Smooth muscle cell (in vitro differentiated cells): ENCODE data around the gene AUTS2. TPM values are rescaled to one million over a fixed set of nuclear protein-coding genes. Genes with fewer than 3 reads are reported as not detected.

Source experiments
- DNase-seq: peaks from one replicate; lab custom pipeline; 2025; ENCODE audit not compliant: unreplicated experiment; lab: John Stamatoyannopoulos, UW
- H2AFZ ChIP-seq: fragments of 200-600 bp; sonication (generic); 2 replicates; pipeline ENCODE4 v1.6.0; 2016; ENCODE audit warnings: antibody characterized with exemption, low read depth, mild to moderate bottlenecking
- H3F3A ChIP-seq: fragments of 200-600 bp; sonication (generic); 2 replicates; pipeline ENCODE4 v1.6.0; 2017; ENCODE audit warnings: antibody characterized with exemption, low read depth
- H3K27ac ChIP-seq: fragments of 200-600 bp; sonication (generic); 2 replicates; pipeline ENCODE4 v1.5.1; 2016; ENCODE audit warnings: low read depth, mild to moderate bottlenecking
- H3K27me3 ChIP-seq: fragments of 200-600 bp; sonication (generic); 2 replicates; pipeline ENCODE4 v1.6.1; 2016; ENCODE audit warnings: low read depth, mild to moderate bottlenecking
- H3K36me3 ChIP-seq: fragments of 200-600 bp; sonication (generic); 2 replicates; pipeline ENCODE4 v1.5.1; 2016; ENCODE audit warnings: low read depth
- H3K4me1 ChIP-seq: fragments of 200-600 bp; sonication (generic); 2 replicates; pipeline ENCODE4 v1.5.1; 2016; ENCODE audit warnings: low read depth
- H3K4me2 ChIP-seq: fragments of 200-600 bp; sonication (generic); 2 replicates; pipeline ENCODE4 v1.6.0; 2016; ENCODE audit warnings: mild to moderate bottlenecking
- H3K4me3 ChIP-seq: fragments of 200-600 bp; sonication (generic); 2 replicates; pipeline ENCODE4 v1.5.1; 2016; ENCODE audit warnings: mild to moderate bottlenecking
- H3K79me2 ChIP-seq: fragments of 200-600 bp; sonication (generic); 2 replicates; pipeline ENCODE4 v1.6.0; 2016; ENCODE audit warnings: low read depth, mild to moderate bottlenecking
- H3K9ac ChIP-seq: fragments of 200-600 bp; sonication (generic); 2 replicates; pipeline ENCODE4 v1.6.0; 2016; ENCODE audit warnings: low read depth
- H3K9me3 ChIP-seq: fragments of 200-600 bp; sonication (generic); replicated peaks from 2 replicates; pipeline ENCODE4 v1.5.1; 2016; ENCODE audit warnings: low read depth
- H4K20me1 ChIP-seq: fragments of 200-600 bp; sonication (generic); 2 replicates; pipeline ENCODE4 v1.6.0; 2016; ENCODE audit warnings: low read depth
- WGBS: methylation state at CpG from one replicate; pipeline ENCODE4 v1.1.7; 2016; ENCODE audit warnings: low lambda C conversion rate; 5-methylcytosine and 5-hydroxymethylcytosine counted together
- polyA plus RNA-seq: library from polyadenylated mRNA; unstranded; fragments of >200 nt; fragmentation: Nextera tagmentation; extraction: Ambion mirVana; gene quantifications from 2 replicates; pipeline ENCODE4 v1.2.1, GENCODE V29; 2016
- total RNA-seq: library from RNA; depleted of rRNA; stranded (reverse); fragments of >200 nt; gene quantifications from 2 replicates; pipeline ENCODE4 v1.2.3, GENCODE V29; 2014
- TF ChIP-seq, protein P1 (sequence below): fragments of 200-600 bp; sonication (generic); IDR thresholded peaks from 2 replicates; pipeline ENCODE4 v1.5.1; 2017; ENCODE audit warnings: borderline replicate concordance, mild to moderate bottlenecking, antibody characterized with exemption; ENCODE audit not compliant: insufficient read depth, poor library complexity, severe bottlenecking

Gene AUTS2
- total and polyA plus RNA-seq, 2 experiments from 2014 or later = 6.5 to 8.6 TPM

- H4K20me1 ChIP-seq = no peaks in the 10 kb centered on the region
- no peak for DNase-seq
- H3F3A ChIP-seq = no peaks in the 10 kb centered on the region
- H3K9me3 ChIP-seq = no peaks in the 10 kb centered on the region
- TF ChIP-seq, protein P1, sequence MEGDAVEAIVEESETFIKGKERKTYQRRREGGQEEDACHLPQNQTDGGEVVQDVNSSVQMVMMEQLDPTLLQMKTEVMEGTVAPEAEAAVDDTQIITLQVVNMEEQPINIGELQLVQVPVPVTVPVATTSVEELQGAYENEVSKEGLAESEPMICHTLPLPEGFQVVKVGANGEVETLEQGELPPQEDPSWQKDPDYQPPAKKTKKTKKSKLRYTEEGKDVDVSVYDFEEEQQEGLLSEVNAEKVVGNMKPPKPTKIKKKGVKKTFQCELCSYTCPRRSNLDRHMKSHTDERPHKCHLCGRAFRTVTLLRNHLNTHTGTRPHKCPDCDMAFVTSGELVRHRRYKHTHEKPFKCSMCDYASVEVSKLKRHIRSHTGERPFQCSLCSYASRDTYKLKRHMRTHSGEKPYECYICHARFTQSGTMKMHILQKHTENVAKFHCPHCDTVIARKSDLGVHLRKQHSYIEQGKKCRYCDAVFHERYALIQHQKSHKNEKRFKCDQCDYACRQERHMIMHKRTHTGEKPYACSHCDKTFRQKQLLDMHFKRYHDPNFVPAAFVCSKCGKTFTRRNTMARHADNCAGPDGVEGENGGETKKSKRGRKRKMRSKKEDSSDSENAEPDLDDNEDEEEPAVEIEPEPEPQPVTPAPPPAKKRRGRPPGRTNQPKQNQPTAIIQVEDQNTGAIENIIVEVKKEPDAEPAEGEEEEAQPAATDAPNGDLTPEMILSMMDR = no peak
- peaks cover 47% of the 10 kb centered on the region for H3K27me3 ChIP-seq
- H3K36me3 ChIP-seq = no peaks in the 10 kb centered on the region
- no peak overlapping the region for H3K9ac ChIP-seq
- no peak overlapping the region for H2AFZ ChIP-seq
- no peak overlapping the region for H3K4me2 ChIP-seq
- H3K27ac ChIP-seq = no peak overlapping the region
- H3K4me3 ChIP-seq = no peak overlapping the region
- H3K79me2 ChIP-seq = no peaks in the 10 kb centered on the region
- no peaks in the 10 kb centered on the region for H3K4me1 ChIP-seq
- WGBS = 98% methylated on average over 2 of the region's 2 CpGs
Measured at GRCh38 chr7:70156057-70156456, 557.8 kb downstream of the AUTS2 start.

DNA sequence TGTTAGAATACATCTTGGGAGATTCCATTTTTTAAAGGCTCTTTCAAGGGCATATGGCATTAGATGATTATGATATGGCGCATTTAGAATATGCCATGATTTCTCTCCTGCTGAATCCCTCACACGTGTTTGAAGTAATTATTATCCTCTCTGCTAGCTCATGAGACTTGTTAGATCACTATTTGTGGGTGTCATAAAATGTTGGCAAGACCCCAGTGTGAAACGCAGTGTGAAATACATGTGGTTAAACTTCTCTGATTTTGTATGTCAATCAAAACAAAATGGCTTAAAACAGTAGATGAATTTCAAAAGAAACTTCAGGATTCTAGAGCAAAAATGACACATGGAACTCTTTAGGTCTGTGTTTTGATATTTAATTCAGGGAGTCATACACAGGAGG, 560.8 kb downstream of the AUTS2 start:
- WGBS = 88% methylated on average over 3 of the region's 3 CpGs

GRCh38 chr7:70165477-70166170, 567.3 kb downstream of the AUTS2 start:
- no peak overlapping the region for H2AFZ ChIP-seq
- no peaks in the 10 kb centered on the region for H3F3A ChIP-seq
- peaks cover 3% of the 10 kb centered on the region for H3K4me1 ChIP-seq
- H3K36me3 ChIP-seq = no peaks in the 10 kb centered on the region
- no peak overlapping the region for H3K4me2 ChIP-seq
- no peaks in the 10 kb centered on the region for H3K9me3 ChIP-seq
- H4K20me1 ChIP-seq = no peaks in the 10 kb centered on the region
- no peak for DNase-seq
- TF ChIP-seq, protein P1 = no peak
- H3K9ac ChIP-seq = no peak overlapping the region
- no peaks in the 10 kb centered on the region for H3K27me3 ChIP-seq
- no peak overlapping the region for H3K27ac ChIP-seq
- H3K4me3 ChIP-seq = no peak overlapping the region
- 78% methylated on average over 7 of the region's 7 CpGs for WGBS
- H3K79me2 ChIP-seq = no peaks in the 10 kb centered on the region

More for the DNA sequence above, 560.8 kb downstream of the AUTS2 start:
- Histone ChIP-seq H3K4me1 (peaks cover 3% of the 10 kb centered on the region), H3K4me3 (no peak overlapping the region), H3K27ac (no peak overlapping the region), H3F3A (no peaks in the 10 kb centered on the region), H3K9ac (no peak overlapping the region), H3K36me3 (no peaks in the 10 kb centered on the region), H2AFZ (no peak overlapping the region), H3K27me3 (peaks cover 37% of the 10 kb centered on the region), H3K4me2 (no peak overlapping the region), H3K79me2 (no peaks in the 10 kb centered on the region), H3K9me3 (no peaks in the 10 kb centered on the region), H4K20me1 (no peaks in the 10 kb centered on the region)
- no peak for DNase-seq
- TF ChIP-seq, protein P1 = no peak

DNA sequence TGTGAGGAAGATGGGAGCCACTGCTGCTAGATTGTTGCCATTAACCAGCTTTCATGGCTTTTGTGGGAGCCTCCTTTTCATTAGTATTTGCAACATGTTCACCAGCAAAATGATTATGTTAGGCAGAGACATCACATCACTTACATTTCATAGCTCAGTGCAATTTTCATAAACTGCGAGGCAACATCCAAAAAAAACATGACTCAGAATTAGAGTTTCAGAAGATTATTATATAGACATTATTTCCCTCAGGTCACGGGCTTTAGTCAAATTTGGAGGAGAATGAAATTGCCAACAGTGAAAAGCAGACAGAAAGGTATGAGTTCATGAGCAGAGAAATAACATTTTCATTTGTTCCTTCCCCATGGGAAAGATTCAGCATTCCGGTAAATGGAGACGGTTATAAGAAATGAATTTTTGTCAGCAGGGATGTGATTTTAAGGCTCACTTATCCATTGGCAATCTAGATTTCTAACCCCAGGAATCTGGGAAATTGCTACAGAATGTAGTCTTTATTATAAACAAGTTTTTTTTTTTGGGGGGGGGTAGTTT, 573.2 kb downstream of the AUTS2 start:
- H3K4me3 ChIP-seq = no peak overlapping the region
- no peaks in the 10 kb centered on the region for H3K36me3 ChIP-seq
- TF ChIP-seq, protein P1 = no peak
- peaks cover 7% of the 10 kb centered on the region for H3K27me3 ChIP-seq
- H3K4me1 ChIP-seq = no peaks in the 10 kb centered on the region
- H3K27ac ChIP-seq = no peak overlapping the region
- H3K9ac ChIP-seq = no peak overlapping the region
- no peaks in the 10 kb centered on the region for H3F3A ChIP-seq
- H3K79me2 ChIP-seq = no peaks in the 10 kb centered on the region
- whole genome bisulfite sequencing = 94% methylated on average over 4 of the region's 4 CpGs
- no peak for DNase-seq
- no peak overlapping the region for H2AFZ ChIP-seq
- H4K20me1 ChIP-seq = no peaks in the 10 kb centered on the region
- H3K9me3 ChIP-seq = no peaks in the 10 kb centered on the region
- H3K4me2 ChIP-seq = no peak overlapping the region
